GM19438 (cell line): ENCODE measurements around the gene TRAPPC2.
"Not testable (repeated sequence)": the region's sequence is repeated elsewhere in the genome, so short reads cannot be mapped to it uniquely, and the experiment has no call there.

Experiments
- ATAC-seq: cut with Tn5 transposase; IDR thresholded peaks from one replicate; pipeline ENCODE4 v1.9.1; 2021; ENCODE audit warnings: low read depth; ENCODE audit not compliant: unreplicated experiment

The TRAPPC2 gene

DNA sequence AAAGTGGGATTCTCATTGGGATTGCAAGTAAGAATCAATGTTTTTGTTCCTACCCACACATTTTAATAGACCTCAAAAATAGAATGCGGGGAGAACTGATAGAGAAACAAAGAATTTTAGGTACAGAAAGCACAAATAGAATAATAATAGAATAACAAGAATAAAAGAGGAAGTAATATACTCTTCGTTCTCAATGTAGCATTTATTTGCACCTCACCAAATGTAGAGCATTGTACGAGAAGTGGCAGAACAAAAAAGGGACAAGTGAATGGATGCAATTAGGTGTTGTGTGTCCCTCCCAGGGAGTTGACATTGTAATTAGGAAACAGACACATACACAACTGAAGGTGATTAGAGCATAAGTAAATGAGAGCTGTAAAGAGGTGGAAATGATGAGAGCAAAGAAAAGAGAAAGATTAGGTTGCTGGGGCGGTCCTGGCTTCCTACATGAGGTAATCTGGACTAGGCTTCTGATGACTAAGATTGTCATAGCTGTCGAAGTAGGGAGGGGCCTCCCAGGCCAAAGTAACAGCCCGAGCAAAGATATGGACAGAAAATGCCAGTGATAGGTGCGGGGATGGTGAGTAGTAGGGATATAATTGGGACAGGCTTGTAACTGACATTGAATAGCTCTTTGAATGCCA, 35.1 kb downstream of the TRAPPC2 start:
- peak; percentile 46 for ATAC-seq

DNA sequence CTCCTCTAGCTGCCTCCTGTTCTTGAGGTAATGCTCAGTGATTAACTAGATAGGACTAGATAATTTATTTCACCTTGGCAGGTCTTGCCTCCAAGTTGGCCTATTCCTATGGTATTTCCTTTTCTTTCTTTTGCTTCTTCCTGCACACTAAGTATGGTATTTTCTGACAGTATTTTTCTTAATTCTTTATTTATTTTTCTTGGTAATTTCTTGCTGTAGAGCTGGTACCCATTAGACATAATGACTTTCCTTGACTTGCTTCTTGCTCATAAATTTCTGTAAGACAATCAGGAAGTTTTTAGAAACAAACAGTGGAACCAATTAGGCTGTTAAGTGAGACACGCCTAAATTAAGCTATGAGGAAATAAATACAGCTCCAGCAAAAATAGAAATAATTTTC, 36.0 kb downstream of the TRAPPC2 start:
- no peak for ATAC-seq

DNA sequence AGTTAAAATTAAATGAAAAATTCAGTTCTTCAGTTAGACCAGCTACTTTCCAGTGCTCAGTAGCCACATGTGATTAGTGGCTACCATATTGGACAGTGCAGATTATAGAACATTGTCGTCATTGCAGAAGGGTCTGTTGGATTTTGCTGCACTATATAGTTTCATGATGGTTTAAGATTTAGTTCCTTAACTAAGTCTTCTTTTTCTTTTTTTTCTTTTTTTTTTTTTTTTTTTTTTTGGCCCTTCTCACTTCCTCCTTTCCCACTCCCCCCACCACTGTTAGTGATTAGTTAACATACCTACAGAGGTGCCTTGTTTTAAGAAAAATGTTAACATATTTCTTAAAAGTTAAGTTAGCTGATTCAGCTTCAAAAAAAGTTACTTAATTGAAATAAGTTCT, 36.4 kb downstream of the TRAPPC2 start:
- ATAC-seq: no peak

DNA sequence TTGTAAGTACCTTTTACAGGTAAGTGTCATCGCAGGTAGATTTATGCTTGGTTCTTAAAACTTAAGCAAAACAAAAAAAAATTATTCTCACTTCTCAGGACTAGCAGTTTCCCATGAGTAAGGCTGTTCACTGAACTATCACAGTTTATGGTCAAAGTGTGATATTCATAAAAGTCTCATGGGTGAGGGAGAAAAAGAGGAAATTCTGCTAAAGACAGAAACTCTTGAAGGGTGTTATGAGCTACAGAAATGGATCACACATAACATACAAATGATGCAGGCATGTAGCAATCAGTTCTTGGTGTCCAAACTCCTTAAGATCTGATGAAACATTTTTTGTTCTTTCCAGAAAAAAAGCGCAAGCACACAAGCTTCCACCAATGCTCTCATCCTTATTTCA, 37.0 kb downstream of the TRAPPC2 start:
- peak; percentile 50 for ATAC-seq

DNA sequence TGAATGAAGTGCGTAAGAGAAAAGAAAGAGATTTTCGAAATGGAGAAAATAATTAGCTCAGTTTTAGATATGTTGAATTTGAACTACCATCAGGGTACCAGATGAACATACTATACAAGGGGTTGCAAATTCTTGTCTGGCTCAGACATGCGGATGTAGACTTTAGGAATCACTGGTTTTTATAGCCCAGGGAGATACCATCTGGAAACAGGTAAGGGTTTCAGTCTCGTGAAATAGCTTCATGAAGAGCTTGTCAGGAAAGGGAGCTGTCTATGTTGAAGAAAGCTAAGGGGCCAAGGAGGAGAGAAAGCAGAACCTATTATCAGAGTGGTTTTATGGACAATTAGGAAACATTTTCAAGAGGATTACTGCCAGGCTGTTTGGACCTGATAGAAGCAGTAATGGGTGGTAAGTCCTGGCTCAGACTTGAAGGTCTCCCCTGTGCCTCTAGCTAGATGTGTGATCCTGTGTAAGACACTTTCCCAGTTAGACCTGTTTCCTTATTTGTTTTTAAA, 38.8 kb downstream of the TRAPPC2 start:
- ATAC-seq: no peak

DNA sequence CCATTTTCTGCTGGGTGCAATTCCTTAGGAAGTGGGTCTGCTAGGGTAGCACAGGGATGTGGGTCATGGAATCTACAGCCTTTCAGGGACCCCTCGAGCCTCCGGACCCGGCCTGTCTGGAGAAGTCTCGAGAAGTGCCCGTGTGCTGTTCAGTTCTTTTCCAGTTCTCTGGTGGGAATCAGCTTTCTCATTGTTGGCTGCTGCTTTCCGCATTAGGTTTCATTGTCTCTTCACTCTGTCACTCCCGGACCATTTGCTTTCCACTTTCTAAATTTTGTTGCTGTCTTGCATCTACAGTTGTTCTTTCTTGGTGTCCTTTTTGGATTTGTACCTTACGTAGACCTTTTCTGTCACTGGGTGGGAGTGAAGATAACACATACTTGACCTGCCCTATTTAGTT, 39.4 kb downstream of the TRAPPC2 start:
- no peak for ATAC-seq

DNA sequence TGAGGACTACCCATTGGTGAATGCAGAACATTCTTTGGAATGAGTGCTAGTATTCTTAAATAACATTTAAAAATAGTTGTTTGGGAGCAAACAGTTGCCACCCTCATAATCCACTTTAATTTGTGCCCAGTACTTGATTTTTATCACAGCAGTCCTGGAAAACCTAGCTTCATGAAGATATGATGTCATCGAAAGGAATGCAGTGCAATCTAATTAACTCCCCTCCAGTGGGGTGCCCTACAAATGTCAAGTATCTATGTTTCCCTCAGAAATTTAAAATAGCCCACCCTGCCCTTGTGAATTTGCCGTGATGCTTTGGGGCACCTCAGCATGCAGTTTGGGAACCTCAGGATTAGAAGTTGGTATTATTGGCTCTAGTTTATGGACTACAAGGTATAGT, 40.1 kb downstream of the TRAPPC2 start:
- ATAC-seq: no peak

DNA sequence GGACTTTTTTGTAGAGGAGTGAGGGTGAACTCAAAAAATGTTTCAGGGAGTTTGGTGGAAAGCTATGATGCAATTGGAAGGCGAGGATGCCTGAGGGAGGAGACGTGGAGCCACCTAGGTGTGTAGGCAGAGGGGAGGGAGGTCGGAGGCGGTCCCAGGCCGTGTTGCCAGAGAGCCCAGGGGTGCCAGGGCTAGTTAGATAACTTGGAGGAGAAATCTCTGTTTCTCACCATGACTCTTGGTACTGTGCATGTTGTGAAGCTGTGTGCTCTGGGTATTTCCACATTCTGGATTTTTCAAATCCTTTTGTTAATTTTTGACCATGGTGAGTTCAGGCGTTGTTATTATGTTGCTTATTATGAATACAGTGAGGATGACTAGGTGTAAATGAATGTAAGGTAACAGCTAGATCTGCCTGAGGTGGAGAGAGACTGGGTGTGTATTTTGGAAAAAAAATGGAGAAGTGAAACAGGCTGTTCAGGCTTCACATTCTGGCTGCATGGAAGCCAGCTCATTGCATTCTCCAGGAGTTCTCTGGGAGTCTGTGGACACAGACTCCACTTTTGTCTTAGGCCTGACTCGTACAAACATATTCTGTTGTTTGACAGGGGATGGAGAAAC, 41.0 kb downstream of the TRAPPC2 start:
- no peak for ATAC-seq

DNA sequence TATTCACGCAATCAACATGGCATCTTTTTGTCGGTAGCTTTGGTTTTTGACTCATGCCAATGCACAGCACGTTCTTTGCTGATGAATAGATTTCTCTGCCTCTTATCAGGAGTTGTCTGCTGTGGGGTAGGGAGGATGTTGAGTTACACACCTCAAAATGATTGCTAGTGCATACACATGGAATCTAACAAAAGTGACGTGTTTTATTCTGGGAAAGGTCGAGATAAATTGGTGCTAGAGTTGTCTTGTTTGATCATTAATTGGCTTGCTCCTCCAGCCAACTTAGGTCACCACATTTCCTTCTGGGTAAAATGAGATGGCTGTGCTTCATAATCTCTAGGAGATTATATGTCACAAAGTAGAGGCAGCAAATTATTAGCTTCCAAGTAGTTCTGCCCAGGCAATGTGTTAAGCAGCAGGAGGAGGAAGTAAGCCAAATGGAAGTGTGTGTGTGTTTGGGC, 41.6 kb downstream of the TRAPPC2 start:
- ATAC-seq: no peak

DNA sequence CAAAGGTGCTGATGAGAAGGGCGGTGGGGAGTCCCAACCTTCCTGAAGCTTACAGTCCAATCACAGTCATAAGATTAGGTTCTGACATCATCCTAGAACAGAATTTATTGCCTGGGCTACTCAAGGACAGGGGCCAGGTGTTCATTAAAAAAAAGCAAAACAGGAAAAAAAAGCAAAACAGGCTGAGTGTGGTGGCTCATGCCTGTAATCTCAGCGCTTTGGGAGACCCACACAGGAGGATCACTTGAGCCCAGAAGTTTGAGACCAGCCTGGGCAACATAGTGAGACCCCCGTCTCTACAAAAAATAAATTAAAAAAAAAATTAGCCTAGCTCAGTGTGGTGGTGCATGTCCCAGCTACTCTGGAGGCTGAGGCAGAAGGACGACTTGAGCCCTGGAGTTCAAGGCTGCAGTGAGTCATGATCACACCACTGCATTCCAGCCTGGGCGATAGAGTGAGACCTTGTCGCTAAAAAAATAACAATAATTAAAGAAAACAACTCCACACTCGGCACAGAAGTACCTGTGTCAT, 42.5 kb downstream of the TRAPPC2 start:
- no peak for ATAC-seq

DNA sequence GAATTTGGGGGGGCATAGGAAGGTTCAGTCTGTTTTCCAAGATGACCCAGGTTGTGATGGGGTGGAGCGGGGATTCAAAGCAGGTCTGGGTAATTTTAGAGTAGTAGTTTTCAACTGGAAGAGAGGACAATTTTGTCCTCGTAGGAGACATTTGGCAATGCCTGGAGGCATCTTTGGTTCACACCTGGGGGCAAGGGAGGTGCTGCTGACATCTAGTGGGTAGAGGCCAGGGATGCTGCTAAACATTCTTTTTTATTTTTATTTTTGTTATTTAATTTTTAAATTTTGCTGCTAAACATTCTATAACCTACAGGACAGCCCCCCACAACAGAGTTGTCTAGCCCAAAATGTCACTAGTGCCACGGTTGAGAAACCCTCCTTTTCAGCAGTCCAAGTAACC, 43.6 kb downstream of the TRAPPC2 start:
- no peak for ATAC-seq

DNA sequence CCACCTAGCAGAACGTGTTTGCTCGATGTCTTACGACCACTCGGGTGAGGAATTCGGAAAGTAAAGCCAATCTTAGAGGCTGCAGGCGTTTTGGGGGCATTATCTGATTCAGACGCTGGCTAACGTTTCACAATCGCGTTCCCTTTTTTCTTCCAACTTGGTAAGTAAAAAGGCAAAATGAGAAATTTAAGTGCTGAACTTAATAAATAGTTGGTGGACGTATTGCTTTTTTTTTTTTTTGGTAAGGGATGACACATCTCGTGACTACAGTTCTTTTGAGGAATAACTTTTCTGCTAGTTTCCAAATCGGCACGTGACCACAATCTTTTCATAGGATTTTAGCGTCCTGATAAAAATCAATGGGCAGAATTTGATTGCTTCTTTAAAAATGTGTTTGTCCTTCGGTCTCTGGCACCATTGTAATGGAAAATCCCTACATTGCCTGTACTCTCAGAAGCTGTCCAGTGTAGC, 44.6 kb downstream of the TRAPPC2 start:
- ATAC-seq: no peak

DNA sequence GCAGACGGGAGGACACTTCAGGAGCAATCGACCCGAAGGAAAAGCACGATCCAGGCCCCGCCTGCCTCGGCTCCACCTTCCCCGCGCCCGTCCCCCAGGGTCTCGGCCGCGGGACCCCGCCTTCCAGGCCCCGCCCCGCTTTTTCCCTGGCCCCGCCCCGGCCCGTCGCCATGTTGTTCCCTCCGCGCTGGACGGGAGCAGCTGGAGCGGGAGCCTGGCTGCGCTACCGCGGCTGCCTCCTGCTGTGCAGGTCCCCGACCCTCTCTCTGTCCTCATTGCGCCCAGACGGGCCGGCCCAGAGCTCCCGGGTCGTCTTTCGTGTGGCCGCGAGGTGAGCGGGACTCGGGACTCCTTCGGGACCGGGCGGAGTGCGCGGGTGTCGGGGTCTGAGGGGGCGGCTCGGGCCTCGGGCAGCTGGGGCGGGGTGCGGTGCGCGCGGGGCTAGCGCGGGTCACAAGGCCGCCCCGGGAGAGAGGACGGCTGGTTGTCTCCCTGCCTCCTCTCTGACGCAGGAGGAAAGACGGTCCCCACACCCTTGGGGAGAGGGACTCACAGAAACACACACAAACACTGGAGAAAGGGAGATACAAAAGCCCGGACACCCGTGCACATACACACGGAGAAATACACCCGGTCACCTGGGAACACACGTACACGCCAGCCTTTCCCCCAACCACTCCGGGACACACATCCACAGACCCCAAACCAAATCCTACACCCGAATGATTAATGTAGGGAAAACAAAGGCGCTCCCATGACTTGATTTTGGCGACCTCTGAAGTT, 45.3 kb downstream of the TRAPPC2 start, which contains the start of gene RAB9A:
Gene RAB9A (plus strand): TSS at position 171 of the 783 bp plus-strand sequence. CDS start 19,619 bp downstream, outside the sequence.
- ATAC-seq: peak; percentile 67

DNA sequence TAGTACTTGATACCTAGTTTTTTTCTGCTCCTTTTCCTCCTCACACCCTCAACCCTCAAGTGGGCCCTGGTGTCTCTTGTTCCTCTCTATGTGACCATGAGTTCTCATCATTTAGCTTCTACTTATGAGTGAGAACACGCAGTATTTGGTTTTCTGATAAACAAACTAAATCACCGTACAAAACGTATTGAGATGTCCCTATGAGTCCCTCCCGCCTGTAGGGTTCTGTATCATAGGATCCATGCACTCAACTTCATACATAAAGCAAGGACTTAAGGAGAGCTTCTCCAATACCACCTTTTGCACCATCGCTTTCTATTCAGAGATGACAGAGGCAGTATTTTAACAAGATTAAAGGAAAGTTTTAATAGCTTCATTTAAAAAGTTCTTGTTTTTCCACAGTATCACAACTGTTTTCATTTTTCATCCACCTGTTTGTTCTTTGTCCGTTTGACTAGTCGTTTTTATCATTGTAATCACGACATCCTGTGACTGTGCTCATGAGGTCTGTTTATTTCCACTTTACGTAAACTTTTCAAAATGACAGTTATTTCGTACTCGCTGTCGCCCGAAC, 45.9 kb downstream of the TRAPPC2 start:
- ATAC-seq: no peak

DNA sequence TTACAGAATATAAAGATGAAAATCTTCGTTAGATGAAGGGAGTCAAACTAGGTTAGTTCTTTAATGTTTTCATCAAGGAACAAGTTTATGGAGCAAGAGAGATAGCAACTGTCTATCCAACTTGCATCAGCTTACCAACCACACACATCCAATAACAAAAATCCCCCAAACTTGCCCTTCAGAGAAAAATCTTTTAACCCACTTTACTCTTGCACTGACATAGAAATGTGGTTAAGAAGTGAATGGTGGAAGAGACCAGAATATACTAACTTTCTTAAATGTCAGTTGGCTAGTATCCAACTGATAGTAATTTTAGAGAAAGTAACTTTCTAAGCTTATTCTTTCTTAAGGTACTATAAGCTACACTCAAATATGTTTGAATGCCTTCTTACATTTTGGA, 47.2 kb downstream of the TRAPPC2 start:
- no peak for ATAC-seq

DNA sequence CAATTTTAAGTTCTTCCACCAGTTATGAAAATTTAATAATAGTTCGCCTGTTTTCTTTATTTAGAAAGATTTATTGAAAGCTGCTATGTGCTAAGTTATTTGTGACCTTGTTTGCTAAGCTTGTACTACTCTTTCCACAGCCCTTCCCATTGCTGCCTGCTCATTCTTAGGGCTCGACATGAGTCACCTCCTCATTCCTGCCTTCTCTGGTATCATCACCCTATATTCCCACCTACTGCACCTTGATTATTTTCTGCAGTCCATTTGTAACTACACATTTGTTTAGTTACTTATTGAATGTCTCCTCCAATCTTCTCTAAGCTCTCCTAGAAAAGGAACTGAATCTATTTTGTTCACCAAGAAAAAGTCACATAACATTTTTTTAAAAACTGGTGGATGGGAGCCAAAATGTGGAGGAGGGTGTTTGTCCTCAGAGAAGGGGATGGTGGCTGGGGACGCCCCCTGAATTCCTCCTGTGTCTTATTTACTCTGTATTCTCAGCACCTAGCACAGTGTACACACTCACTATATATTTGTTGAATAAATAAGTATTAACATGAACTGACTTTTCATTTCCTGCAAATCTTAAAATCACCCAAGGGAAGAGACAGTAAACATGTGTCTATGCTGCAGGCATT, 49.2 kb downstream of the TRAPPC2 start:
- no peak for ATAC-seq

DNA sequence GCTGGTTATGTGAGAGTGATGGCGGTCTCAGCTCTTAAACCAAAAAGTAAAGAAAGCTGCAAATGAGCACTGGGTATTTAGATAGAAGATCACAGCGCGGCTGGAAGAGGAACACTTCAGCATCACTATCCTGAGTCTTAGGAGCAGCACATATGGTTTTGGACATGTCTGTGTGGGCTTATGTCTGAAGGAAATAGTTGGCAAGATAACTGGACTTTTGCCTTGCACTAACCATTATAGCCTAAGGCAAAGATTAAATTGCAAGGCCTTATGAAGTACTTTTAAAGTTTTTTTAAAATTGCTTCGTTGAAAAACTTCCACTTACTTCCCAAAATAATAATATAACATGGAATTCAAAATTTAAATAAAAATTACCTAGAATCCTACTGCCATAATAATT, 50.1 kb downstream of the TRAPPC2 start:
- no peak for ATAC-seq

DNA sequence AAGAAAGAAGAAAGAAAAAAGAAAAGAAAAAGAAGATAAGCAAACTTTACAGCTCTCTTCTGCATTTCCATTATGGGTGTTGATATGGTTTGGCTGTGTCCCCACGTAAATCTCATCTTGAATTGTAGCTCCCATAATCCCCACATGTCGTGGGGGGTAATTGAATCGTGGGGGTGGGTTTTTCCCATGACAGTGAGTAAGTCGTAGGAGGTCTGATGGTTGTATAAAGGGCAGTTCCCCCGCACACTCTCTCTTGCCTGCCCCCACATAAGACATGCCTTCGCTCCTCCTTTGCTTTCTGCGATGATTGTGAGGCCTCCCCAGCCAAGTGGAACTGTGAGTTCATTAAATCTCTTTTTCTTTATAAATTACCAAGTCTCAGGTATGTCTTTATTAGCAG, 52.8 kb downstream of the TRAPPC2 start:
- no peak for ATAC-seq

DNA sequence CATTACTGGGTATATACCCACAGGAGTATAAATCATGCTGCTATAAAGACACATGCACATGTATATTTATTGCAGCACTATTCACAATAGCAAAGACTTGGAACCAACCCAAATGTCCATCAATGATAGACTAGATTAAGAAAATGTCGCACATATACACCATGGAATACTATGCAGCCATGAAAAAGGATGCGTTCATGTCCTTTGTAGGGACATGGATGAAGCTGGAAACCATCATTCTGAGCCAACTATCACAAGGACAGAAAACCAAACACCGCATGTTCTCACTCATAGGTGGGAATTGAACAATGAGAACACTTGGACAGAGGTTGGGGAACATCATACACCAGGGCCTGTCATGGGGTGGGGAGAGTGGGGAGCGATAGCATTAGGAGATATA, 54.7 kb downstream of the TRAPPC2 start:
- ATAC-seq: not testable (repeated sequence)

DNA sequence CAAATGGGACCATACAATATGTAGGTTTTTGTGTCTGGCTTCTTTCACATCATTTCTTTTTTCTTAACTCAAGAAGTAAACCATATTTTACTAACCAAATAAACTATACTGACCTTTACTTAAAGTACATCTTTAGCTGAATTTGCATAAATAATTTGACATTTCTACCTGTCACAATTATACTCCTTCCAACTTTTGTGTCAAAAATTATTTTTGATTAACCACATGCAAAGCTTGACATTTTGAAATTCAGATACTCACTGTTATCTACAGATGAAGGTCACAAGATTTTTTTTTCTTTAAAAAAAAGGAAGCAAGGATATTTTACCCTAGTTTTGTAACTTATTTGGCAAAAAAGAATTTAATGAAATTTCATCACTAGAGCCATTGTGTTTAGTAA, 57.5 kb downstream of the TRAPPC2 start:
- ATAC-seq: no peak
